Stimulated activated CD8-positive, alpha-beta memory T cell treated with anti-CD3 and anti-CD28 coated beads, Interleukin-4, amount 100 ng/mL, for 48 hours (primary cell): ENCODE results near the gene SPRYD3.
"Not testable (repeated sequence)": the region's sequence is repeated elsewhere in the genome, so short reads cannot be mapped to it uniquely, and the experiment has no call there.

Source experiments
- DNase-seq: peaks from one replicate; pipeline ENCODE4 v3.0.0-alpha.2; 2020

SPRYD3 gene

DNA sequence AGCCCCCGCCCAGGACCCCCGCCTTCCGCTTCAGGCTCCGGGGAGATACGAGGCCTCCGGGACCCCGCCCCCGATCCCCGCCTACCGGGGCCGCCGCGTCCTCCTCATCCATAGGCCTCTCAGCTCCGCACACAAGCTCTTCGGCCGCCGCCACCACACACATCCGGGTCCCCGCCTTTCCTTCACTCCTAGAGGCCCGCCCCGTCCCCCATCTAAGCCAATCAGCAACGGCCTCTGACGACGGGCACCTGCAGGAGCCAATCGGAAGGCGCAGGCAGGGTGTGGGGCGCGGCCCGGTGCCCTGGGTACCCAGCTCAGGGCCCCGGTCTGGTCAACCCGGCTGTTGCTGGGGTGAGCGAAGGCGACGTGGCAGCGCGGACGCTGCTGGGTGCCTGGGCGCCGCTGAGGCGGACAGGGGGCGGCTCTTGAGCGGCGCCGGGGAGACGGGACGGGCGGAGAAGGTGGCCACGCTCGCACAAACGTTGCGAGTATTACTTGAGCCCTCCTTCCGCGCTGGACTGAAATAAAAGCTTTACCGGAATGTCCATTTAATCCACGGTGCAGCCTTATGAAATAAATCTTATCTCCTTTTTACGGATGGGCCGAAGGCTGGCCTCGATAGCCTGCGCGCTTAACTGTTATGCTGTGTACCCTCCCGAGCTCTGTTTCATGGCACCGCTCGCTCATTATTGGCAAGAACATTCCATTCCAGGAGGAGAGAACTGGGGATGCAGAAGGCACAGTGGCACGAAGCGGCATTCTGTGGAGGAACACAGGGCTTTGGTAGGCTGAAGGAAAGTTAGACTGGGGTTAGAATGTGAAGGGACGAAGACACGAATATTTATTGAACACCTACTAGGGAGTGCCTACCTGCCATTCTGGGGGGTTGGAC lies at the start of gene SPRYD3:
Gene SPRYD3 (minus strand): TSS at position 165 of the 892 bp plus-strand sequence. CDS start 57 bp downstream, at position 108.
- DNase-seq = peak; percentile 97

GRCh38 chr12:53127169-53127568 lies 48.0 kb upstream of the SPRYD3 start:
- DNase-seq = no peak

DNA sequence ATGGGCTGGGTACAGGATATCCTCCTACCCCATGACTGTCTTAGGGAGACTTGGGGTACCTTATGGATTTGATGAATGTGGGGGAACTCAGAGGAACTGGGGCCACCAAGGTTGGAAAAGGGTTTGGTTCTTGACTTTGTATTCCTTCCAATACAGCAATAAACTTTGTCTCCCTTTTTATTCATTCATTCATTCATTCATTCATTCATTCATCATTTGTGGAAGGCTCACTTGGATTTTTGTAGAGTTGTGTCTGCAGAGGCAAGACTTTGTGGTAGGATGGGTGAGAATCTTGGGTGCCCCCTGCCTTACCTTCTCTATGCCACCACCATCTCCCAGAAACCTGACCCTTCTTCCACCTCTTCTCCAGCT lies 45.1 kb upstream of the SPRYD3 start:
- DNase-seq = no peak

DNA sequence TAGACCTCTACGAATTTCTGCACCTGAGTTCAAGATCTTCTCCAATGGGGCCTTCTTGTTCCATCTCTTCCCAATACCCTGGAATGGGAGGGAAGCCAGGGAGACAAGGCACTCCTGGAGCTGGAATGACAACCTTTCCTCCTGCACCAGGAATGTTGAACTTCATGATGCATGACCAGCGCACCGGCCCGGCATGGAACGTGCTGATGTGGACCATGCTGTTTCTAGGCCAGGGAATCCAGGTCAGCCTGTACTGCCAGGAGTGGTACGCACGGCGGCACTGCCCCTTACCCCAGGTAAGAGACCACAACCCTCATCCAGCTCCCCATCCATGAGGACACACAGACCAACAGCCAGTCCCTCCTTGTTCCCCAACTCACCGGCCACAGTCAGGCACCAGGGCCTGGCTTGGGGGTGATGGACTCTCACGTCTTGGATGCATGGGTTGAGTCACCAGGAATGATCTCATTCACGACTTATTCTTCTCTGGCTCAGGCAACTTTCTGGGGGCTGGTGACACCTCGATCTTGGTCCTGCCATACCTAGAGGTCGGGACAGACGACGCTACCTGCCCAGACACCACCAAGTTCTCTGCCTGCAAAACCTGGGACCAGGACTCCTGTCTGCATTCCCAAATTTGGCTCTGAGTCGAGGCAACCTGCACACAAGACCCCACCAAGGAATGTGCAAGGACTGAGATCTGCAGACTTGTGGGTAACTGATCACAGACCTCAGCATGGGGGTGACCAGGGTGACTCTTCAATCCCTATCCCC lies 44.6 kb upstream of the SPRYD3 start:
- DNase-seq = no peak

DNA sequence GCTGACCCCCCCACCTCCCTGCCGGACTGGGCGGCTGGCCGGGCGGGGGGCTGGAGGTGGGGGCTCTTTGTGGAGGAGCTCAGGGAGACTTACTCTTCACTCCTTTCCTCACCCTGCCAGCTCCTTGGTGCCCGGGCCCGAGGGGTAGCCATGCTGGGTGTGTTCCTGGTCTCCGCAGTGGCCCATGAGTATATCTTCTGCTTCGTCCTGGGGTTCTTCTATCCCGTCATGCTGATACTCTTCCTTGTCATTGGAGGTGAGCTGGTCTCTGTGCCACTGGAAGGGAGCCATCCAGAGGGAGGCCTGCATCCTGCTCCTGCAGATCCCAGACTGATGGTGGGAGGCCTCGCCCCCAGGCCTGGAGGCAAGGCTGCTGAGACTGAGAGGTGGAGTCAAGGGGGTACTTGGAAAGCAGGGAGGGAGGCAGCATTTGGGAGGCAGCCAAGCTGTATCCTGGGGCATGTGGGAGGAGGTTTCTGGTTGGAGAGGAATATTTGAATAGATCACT lies 43.8 kb upstream of the SPRYD3 start:
- no peak for DNase-seq

DNA sequence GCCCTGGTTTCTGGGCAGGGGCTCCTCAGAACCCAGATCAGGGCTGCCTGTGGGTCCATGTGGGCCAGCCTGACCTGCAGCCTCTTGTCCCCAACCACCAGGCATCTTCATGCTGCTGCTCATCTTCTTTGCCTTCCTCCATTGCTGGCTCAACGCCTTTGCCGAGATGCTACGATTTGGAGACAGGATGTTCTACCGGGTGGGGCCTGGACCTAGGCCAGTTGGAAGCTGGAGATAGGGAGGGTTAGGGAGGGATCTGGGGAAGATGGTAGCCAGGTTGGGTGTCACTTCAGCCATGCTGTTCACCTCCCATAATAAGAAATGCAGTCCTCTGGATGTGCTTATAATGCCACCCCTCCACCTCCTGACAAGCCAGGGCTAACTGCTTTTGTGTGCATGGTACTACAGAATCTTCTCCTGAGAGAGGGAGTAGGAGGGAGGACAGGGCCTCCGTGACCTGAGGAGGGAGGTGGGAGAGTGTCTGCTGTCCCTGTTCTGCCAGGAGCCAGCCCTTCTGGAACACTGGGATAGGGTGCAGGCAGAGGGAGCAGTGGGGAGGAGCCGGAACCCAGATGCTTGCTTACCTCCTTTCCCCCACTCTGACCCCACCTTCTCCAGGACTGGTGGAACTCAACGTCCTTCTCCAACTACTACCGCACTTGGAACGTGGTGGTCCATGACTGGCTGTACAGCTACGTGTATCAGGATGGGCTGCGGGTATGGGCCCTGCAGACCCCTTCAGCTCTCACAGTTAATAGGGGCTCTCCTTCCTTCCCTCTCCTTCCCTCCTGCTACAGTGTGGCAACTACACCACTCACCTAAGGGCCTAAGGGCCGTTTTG lies 41.7 kb upstream of the SPRYD3 start:
- no peak for DNase-seq

- no peak for DNase-seq
These were observed 39.6 kb upstream of the SPRYD3 start for GRCh38 chr12:53118751-53119300.

GRCh38 chr12:53115891-53116648 lies 36.9 kb upstream of the SPRYD3 start:
- DNase-seq = no peak

DNA sequence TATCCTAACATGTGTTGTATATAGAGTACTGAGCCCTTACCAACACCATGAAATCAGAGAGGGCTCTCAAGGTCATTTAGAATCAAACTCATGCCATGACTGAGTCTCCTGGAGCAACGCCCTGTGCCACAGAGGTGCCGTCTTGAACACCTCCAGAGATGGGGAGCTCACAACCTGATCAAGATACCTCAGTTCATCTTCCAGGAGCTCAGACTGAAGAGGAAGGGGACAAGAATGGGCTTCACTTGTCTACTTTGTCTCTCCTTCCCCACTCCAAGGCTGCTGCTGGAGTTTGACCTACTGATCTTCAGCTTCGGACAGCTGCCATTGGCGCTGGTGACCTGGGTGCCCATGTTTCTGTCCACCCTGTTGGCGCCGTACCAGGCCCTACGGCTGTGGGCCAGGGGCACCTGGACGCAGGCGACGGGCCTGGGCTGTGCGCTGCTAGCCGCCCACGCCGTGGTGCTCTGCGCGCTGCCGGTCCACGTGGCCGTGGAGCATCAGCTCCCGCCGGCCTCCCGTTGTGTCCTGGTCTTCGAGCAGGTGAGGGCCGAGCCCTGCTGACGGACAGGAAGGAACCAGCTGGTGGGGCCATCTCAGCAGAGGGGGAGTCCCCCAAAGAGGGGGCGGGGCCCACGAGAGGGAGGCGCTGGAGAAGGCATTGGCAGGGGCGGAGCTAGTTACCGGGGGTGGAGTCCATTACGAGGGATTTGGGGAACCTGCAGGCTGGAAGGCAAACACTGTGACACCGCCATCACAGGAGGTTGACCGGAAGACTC lies 36.1 kb upstream of the SPRYD3 start:
- DNase-seq = peak; percentile 40

DNA sequence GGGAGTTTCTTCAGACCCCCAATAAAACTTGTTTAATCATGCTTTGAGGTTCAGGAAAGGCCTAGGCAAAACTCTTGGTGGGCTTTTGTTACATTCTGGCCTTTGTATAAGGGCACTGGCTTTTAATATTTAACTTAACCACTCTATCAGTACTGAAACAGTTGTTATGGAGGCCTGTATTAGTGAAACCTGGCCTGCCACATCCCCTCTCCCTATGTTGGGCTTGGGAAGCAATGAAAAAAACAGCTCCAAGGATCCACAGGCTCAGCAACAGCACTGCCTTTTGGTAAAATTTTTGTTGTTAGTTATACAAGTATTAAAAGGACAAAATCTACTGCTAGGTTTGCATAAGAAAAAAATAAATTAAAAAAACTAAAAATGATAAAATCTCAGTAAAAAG lies 34.8 kb upstream of the SPRYD3 start:
- no peak for DNase-seq

- DNase-seq = no peak
These were observed 34.0 kb upstream of the SPRYD3 start for GRCh38 chr12:53113136-53113705.

DNA sequence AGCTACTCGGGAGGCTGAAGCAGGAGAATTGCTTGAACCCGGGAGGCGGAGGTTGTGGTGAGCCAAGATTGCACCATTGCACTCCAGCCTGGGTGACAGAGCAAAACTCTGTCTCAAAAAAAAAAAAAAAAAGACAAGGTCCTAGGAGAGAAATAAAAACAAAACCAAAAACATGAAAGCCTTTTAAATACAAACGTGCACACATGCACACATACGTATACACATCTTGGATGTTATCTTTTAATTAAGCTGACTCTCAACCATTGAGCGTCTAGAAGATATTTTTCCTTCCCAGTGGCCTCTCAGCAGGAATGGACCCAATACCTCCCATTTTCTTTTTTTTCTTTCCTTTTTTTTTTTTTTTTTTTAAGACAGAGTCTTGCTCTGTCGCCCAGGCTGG lies 33.2 kb upstream of the SPRYD3 start:
- not testable (repeated sequence) for DNase-seq

DNA sequence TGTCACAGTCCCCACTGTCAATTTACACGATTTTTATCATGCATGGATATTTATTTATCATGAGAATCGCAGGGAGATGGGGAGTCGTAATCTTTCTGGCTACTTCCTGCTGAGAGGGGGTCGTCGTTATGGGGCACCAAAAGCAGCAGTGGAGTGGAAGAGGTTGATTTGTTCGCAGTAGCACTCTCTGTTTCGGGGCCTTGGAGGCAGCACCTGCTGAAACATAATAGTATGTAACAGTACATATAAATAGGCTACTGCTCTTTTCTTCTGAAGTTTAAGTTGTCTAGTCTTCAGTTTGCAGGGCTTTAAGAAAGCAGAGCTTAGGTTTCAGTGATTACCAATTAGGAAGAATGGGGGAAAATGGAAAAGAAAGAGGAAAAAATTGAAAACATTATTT lies 27.9 kb upstream of the SPRYD3 start:
- no peak for DNase-seq

- no peak for DNase-seq
These were observed 26.7 kb upstream of the SPRYD3 start for GRCh38 chr12:53105712-53106439.

DNA sequence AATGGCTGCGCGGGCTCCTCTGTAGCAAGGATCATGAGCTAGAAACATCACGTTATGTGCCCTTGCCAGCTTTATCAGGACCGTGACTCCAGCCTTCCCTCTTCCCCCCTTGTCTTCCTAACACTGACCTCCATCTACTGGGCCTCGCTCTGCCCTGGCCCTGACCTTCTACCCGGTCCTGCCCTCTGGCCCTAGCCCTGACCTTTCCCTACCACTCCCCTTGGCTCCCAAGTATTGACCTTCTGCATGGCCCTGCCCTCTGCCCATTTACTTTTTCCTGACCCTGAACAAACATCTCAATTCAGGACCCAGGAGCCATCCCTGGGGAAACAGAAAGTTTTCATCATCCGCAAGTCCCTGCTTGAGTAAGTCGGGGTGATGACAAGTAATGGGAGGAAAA lies 26.1 kb upstream of the SPRYD3 start:
- DNase-seq = no peak

- DNase-seq = no peak
These were observed 24.7 kb upstream of the SPRYD3 start for GRCh38 chr12:53103860-53104305.

DNA sequence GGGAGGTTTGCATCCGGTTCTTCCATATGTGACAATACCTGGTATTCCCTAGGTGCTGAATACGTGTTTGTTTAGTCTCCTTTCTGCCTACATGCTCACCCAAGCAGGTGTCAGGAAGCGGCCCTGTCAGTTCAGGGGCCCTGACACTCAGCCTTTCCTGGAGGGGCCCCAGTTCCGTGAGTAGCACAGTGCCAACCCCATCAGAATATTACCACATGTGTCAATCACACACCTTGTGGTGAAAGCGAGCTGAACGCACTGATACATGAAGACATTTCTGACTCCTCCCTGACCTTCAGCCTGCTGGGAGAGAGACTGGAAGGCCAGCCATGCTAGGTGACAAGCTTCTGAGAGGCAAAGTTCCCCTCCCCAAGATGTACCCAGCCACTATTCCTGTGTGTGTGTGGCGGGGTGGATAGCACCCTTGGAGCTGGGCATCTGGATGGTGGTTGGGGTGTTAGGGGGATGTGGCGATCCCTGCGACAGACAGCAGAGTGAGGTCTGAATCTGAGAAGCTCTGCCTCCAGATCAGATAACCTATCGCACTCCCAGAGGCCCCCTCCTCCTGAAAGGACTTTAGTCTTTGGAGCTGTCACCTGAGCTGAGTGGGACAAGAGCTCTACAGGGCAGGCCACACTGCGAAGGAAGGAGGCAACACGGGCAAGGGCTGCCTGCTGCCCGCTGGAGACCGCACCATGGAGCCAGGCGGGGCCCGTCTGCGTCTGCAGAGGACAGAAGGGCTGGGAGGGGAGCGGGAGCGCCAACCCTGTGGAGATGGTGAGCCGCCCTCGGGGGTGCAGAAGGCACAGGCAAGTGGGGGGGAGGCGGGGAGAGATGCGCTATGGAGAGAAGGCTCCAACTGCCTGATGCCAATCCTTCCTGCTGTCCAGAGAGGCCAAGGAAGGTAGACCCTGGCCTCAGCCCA lies 24.0 kb upstream of the SPRYD3 start, which contains the start of gene SOAT2:
Gene SOAT2 (plus strand): TSS at position 604 of the 925 bp plus-strand sequence. CDS start 92 bp downstream, at position 696.
- peak; percentile 73 for DNase-seq
